ENCODE data around the gene CASKIN1.

Gene CASKIN1

GRCh38 chr16:2173916-2174315 lies 22.5 kb downstream of the CASKIN1 start:
- no peak for DNase-seq

DNA sequence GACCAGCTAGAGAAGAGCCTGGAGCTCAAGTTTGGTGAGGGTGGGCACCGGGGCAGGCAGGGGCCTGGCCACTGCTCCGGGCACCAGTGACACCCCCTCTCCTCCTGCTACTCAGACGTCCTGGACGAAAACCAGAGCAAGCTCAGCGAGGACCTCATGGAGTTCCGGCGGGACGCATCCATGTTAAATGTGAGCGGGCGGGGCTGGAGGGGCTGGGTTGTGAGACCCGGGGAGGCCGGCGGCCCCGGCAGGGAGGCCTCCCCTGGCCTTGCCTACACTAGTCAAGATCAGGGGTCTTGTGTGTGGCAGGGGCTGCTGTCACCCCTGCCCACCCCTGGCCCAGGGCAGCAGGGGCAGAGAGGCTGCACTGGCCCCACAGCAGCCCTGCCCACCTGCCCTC lies 23.0 kb downstream of the CASKIN1 start:
- no peak for DNase-seq

GRCh38 chr16:2172688-2173335 lies 23.6 kb downstream of the CASKIN1 start:
- DNase-seq: no peak

DNA sequence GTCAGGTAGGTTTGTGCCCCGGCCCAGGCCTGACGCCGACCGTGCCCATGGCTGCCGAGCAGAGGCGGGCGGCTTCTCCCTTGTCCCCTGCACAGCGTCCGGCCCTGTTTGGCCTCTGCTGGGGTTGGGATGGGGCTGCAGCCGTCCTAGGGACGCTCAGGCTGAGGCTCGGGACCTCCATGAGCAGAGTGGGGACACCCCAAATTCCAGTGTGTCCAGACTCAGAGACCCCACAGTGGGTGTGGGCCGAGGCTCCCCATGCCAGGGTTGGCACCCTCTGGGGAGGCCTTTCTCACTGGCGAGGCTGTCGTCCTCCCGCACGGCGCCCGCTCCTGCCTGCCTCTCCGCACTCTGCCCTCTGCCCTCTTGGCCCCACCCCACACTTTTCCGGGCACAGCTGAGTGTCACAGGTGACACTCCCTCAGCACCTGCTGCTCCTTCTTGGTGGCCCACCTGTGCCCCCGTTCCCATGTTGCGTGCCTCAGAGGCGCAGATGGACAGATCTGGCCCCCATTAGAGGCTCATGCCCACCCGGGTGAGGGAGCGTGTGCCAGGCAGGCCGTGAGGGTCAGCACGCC lies 24.7 kb downstream of the CASKIN1 start:
- DNase-seq: no peak

DNA sequence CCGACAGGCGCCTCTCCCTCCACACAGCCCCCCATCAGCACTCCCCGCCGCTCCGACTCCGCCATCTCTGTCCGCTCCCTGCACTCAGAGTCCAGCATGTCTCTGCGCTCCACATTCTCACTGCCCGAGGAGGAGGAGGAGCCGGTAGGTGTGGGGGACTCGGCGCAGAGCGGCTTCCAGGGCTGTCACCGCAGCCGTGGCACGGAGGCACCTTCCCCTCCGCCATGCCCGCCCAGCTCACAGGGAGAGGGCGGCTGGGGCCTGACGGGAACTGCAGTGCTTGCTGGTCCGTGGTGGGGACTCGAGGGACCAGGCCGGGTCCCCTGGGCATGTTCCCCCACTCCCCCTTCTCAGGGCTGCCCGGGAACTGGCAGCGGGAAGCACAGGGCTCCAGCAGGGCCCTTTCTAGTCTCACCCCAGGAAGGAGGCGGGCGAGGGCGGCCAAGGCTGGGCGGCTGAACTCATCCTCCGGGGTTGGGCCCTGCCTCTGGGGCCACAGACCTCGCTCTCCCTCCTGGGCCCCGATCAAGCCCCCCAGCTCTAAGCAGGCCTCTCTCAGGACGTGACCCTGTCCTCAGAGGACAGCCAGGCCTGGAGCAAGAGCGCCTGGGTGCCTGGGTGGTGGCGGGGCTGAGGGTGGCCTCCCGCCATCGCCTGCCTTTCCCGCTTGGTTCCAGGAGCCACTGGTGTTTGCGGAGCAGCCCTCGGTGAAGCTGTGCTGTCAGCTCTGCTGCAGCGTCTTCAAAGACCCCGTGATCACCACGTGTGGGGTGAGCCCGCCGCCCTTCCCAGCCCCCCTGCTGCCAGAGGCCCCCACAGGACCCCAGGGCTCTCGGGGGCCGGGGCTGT lies 25.6 kb downstream of the CASKIN1 start:
- DNase-seq: no peak

DNA sequence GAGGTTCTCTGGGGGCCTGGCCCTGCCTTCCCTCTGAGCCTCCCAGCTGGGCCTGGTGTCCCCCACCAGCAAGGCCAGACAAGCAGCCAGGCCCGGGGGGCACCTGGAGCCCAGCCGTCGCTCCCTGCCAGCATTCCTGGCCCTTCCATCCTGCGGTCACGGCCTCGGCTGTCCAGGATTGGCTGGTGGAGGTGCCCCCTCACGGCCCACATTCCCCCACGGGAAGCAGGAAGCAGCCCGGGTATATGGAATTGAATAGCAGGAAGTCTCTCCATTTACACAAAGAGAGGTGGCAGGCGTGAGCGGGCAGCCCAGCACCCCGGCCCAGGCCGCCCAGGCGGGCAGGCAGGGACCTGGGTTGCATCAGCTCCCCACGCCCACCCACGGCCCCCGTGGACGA lies 26.3 kb downstream of the CASKIN1 start:
- DNase-seq: no peak

GRCh38 chr16:2167068-2167638 lies 29.3 kb downstream of the CASKIN1 start:
- no peak for DNase-seq

DNA sequence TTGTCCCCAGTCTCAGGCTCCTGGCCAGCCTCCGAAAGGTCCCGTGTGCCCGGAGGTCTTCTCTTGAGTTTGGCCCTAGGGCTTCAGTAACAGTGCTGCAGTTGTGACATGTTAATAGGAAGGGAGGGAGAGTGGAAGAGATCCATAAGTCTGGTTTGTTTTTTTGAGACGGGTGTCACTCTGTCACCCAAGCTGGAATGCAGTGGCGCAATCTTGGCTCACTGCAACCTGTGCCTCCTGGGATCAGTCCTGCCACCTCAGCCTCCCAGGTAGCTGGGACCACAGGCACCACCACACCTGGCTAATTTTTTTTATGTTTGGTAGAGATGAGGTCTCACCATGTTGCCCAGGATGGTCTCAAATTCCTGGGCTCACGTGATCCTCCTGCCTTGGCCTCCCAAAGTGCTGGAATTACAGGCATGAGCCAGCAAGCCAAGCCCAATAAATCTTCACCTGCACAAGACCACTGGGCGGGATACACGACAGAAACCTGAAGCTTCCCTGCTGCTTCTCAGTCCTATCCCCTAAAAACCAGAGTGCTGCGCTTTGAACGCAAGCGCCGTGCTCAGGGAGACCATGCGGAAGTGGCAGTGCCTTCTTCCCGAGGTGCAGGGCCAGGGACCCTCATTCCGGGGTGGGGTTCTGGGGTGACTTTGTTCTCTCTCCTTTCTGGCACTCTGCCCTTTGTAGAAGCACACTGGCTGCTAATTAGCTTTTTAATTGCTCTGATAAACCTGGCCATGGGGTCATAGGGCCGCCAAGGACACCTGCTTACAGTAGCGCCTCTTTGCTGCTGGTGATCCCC lies 29.9 kb downstream of the CASKIN1 start:
- no peak for DNase-seq

GRCh38 chr16:2165861-2166260 lies 30.5 kb downstream of the CASKIN1 start:
- no peak for DNase-seq

DNA sequence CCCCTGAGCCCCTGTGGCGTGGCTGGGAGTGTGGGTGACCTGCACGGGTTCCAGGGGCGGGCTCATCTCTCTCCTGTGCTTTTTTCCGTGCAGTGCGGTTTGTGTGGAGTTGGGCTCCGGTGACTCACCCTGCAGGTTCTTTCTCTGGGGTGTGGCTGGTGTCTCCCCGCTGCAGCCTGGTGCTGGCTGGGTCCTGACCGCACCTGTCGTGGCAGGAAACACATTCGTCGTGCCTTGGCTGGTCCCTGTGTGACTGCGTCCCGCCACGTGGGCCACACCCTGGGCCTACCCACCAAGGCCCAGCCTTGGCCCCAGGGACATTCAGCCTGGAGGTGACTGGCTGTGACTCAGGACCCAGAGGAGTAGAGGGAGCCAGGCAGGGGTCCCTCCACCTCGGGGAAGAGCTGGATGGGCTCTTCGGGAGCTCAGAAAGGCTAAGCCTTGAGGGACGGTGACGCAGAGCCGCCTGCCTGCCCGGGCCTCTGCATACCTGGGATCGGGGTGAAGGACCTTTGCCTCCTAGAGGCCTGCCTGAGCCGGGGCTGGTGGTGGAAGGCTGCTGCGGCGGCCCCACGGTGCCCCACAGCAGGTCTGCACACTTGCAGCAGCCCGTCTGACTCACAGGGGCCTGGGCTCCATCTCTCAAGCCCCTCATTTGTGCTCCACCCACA lies 33.1 kb downstream of the CASKIN1 start:
- DNase-seq: no peak

- DNase-seq: no peak
Measured at GRCh38 chr16:2162676-2163118, 33.7 kb downstream of the CASKIN1 start.

DNA sequence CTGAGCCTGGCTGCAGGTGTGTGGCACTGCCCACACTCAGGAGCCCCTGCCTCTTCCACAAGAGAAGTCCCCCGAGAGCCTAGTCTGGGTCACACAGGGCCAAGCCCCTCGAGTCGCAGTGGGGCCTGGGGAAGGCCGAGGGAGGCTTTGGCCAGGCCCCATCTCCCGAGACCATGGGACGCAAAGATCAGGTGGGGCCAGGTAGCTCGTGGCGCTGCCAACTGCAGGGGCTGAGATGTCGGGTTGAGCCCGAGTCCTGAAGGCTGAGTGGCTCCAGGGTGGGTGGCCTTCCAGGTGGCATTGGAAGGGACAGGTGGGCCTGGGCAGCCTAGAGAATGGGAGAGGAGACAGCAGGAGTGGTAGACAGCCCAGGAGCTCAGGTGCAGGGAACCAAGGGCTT lies 34.5 kb downstream of the CASKIN1 start:
- DNase-seq: no peak

DNA sequence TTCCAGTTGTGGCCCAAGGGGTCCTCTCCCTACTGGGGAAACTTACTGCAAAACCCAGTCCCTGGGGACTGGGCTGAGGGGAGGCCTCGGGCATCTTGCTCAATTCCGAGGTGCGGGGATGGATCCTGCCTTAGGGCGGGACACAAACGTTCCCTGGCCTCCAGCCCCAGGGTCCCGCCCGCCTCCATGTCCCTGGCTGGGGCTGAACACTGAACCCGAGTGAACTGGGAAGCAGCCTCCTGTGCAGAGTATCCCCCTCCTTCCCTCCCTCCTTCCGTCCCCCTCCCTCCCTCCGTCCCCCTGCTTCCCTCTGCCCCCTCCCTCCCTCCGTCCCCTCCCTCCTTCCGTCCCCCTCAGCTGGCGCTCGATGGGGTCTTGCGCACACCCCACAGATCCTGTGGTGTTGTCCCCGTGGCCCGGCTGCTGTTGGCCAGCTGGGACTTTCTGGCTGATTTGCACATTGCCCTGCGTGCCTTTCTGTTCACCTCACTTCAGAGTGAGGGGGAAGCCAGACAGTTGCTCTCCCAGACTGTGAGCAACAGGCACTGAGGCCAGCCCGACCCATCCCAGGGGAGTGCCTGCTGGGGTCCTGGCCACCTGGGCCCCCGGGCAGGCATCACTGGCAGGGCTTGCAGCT lies 35.4 kb downstream of the CASKIN1 start:
- no peak for DNase-seq

DNA sequence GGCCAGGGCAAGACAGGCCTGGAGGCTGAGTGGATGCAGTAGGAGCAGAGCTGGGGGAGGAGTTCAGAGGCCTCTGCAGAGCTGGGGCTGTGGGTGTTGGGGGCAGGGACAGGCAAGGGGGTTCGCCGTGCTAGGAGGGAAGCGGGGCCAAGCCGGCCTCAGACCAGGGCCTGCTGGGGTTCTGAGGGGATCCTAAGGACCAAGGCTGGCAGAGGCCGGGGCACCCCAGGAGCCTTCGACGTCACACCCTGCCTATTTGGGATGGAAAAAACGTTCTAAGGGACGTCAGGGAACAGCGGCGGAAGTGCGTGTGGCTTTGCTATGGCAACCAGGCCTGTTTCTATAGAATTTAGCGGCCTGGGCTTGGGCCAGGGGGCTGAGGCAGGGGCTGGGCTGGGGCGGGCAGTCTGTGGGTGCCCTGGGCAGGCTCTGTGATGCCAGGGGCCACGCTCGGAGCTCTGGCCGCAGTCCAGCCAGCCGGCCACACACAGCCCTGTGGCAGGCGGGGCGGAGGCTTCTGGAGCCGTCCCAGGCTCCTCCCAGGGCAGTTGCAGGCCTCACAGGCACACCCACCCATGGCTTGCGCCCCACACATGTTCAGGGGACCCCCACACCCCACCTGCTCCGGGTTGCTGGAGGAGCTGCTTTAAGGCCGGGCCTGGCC lies 37.1 kb downstream of the CASKIN1 start:
- no peak for DNase-seq

DNA sequence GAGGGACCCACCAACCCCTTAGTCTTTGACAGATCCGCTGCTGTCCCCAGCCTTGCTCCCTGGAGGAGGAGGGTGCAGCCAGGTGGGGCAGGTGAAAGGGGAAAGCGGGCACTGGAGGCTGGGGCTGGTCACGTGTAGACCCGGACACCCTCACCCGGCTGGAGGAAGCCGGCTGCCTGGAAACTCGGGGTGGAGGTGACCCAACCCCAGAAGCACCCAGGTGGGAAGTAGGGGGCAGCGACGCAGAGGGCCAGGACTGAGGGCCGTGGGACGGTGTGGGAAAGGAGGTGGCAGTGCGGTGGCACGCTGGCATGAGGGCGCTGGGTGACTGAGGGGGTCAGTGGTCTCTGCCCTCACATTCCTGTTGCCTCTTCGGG lies 38.2 kb downstream of the CASKIN1 start:
- no peak for DNase-seq

- no peak for DNase-seq
Measured at GRCh38 chr16:2157480-2158261, 38.7 kb downstream of the CASKIN1 start.

DNA sequence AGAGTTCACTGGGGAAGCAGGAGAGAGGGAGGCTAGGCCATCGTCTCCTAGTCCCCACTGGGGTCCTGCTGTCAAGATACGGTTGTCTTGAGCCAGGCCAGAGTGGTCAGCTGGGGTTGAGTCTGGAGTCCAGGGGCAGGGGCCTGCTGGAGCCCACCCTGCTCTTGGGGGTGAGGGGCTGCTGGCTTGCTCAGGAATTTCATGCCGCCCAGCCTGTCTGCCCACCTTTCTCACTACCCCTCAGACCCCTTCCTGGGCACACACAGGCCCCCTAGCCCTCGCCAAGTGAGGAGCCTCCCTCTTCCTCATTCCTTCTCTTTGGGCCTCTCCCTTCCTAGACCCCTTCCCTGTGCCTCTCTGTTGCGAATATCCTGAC lies 39.6 kb downstream of the CASKIN1 start:
- DNase-seq: no peak

DNA sequence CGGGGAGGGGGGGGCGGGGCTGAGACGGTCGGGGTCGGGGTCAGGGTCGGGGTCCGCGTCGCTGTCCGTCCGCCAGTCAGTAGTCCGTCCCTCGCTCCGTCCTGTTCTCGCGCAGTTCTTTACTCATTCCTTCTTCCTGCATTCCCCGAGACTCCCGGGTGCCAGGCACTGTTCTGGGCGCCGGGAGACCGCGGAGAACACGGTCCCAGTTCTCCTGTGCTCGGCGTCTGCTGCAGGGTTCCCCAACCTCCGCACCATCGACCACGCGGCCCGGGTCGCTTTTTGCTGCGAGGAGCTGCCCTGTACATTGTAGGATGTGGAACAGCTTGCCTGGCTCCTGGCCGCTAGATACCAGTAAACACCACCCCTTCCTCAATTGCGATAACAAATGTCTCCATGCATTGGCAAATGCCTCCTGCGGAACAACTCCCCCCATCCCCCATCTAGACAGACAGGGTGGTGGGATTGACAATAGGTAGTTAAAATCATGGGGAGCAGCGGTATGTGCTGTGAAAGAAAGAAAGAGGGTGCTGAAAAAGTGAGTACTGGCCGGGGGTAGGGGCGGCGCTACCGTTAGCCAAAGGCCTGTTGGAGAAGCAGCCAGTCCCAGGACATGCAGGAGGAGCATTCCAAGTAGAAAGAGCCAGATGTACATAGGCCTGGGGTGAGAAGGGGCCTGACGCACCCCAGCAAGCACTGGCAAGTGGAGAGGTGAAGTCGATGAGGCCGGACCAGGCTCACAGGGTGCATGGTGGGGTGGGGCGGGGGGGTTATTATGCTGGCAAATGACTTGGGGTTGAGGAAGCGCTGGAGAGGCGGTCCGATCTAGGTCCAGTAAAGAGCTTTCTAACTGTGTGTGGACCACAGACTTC lies 40.2 kb downstream of the CASKIN1 start:
- DNase-seq: no peak

All from activated CD4-positive, CD25-positive, alpha-beta regulatory T cell treated with anti-CD3 and anti-CD28 coated beads, Interleukin-2, amount 50 U/mL, for 72 hours (primary cell).